Loucy (cell line): ENCODE results near the gene ALG14.

Source experiments
- H2AFZ ChIP-seq: fragments of 200-600 bp; sonication (generic); 2 replicates; pipeline ENCODE4 v1.6.0; 2016; ENCODE audit warnings: antibody characterized with exemption, mild to moderate bottlenecking, low read length, moderate library complexity
- H3F3A ChIP-seq: fragments of 200-600 bp; 2 replicates; pipeline ENCODE4 v1.6.0; 2016; ENCODE audit warnings: antibody characterized with exemption, low read depth, mild to moderate bottlenecking
- H3K27me3 ChIP-seq: fragments of 200-600 bp; sonication (generic); 2 replicates; pipeline ENCODE4 v1.6.1; 2014; ENCODE audit warnings: low read length, mild to moderate bottlenecking; ENCODE audit not compliant: insufficient read depth, poor library complexity, severe bottlenecking
- H3K36me3 ChIP-seq: fragments of 200-600 bp; sonication (generic); 2 replicates; pipeline ENCODE4 v1.6.1; 2016; ENCODE audit warnings: low read length; ENCODE audit not compliant: insufficient read depth
- H3K4me1 ChIP-seq: fragments of 200-600 bp; sonication (generic); 2 replicates; pipeline ENCODE4 v1.5.1; 2014; ENCODE audit warnings: low read length, mild to moderate bottlenecking; ENCODE audit not compliant: insufficient read depth, poor library complexity, severe bottlenecking
- H3K4me2 ChIP-seq: fragments of 200-600 bp; sonication (generic); 2 replicates; pipeline ENCODE4 v1.6.0; 2014; ENCODE audit warnings: antibody characterized with exemption, low read length, low read depth, mild to moderate bottlenecking; ENCODE audit not compliant: poor library complexity, severe bottlenecking
- H3K4me3 ChIP-seq: fragments of 200-600 bp; sonication (generic); 2 replicates; pipeline ENCODE4 v1.5.1; 2014; ENCODE audit warnings: low read length, mild to moderate bottlenecking, mixed read lengths; ENCODE audit not compliant: poor library complexity, severe bottlenecking
- H3K79me2 ChIP-seq: fragments of 200-600 bp; sonication (generic); 2 replicates; pipeline ENCODE4 v1.6.1; 2014; ENCODE audit warnings: low read length; ENCODE audit not compliant: insufficient read depth
- H3K9ac ChIP-seq: fragments of 200-600 bp; sonication (generic); 2 replicates; pipeline ENCODE4 v1.6.0; 2014; ENCODE audit warnings: mild to moderate bottlenecking, low read depth, low read length, moderate library complexity; ENCODE audit not compliant: poor library complexity, severe bottlenecking
- H3K9me2 ChIP-seq: fragments of 200-600 bp; sonication (generic); replicated peaks from 2 replicates; pipeline ENCODE4 v1.6.1; 2016; ENCODE audit warnings: low read depth, low read length, mixed read lengths
- H3K9me3 ChIP-seq: fragments of 200-600 bp; sonication (generic); 2 replicates; pipeline ENCODE4 v1.6.1; 2014; ENCODE audit warnings: mild to moderate bottlenecking, antibody characterized with exemption, low read length, low read depth; ENCODE audit not compliant: insufficient read depth
- H4K20me1 ChIP-seq: fragments of 200-600 bp; sonication (generic); 2 replicates; pipeline ENCODE4 v1.6.0; 2014; ENCODE audit warnings: antibody characterized with exemption, low read length, mild to moderate bottlenecking; ENCODE audit not compliant: insufficient read depth, poor library complexity, severe bottlenecking
- EZH2phosphoT487 ChIP-seq: fragments of 200-600 bp; IDR thresholded peaks from 2 replicates; pipeline ENCODE4 v1.6.1; 2018; ENCODE audit warnings: antibody characterized with exemption, mild to moderate bottlenecking, moderate library complexity, borderline replicate concordance
- TF ChIP-seq, protein P1 (sequence below): fragments of 200-600 bp; sonication (generic); conservative IDR thresholded peaks from 2 replicates; pipeline ENCODE4 v1.5.1; 2014; ENCODE audit warnings: mild to moderate bottlenecking, antibody characterized with exemption, low read length

Gene ALG14

GRCh38 chr1:95061445-95062006 lies 11.2 kb downstream of the ALG14 start:
- no peaks in the 10 kb centered on the region for H3K36me3 ChIP-seq
- no peak overlapping the region for H3K4me2 ChIP-seq
- no peaks in the 10 kb centered on the region for H3K9me2 ChIP-seq
- H2AFZ ChIP-seq, result no peak overlapping the region
- no peak overlapping the region for H3K9ac ChIP-seq
- no peak overlapping the region for H3K4me3 ChIP-seq
- no peaks in the 10 kb centered on the region for H3K27me3 ChIP-seq
- no peaks in the 10 kb centered on the region for H3F3A ChIP-seq
- no peaks in the 10 kb centered on the region for H3K4me1 ChIP-seq
- H3K9me3 ChIP-seq, result no peaks in the 10 kb centered on the region
- TF ChIP-seq, protein P1, sequence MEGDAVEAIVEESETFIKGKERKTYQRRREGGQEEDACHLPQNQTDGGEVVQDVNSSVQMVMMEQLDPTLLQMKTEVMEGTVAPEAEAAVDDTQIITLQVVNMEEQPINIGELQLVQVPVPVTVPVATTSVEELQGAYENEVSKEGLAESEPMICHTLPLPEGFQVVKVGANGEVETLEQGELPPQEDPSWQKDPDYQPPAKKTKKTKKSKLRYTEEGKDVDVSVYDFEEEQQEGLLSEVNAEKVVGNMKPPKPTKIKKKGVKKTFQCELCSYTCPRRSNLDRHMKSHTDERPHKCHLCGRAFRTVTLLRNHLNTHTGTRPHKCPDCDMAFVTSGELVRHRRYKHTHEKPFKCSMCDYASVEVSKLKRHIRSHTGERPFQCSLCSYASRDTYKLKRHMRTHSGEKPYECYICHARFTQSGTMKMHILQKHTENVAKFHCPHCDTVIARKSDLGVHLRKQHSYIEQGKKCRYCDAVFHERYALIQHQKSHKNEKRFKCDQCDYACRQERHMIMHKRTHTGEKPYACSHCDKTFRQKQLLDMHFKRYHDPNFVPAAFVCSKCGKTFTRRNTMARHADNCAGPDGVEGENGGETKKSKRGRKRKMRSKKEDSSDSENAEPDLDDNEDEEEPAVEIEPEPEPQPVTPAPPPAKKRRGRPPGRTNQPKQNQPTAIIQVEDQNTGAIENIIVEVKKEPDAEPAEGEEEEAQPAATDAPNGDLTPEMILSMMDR, result no peak
- no peak for TF ChIP-seq EZH2phosphoT487
- no peaks in the 10 kb centered on the region for H4K20me1 ChIP-seq
- no peaks in the 10 kb centered on the region for H3K79me2 ChIP-seq

GRCh38 chr1:95058974-95059373 lies 13.8 kb downstream of the ALG14 start:
- H3K27me3 ChIP-seq, result no peaks in the 10 kb centered on the region
- TF ChIP-seq EZH2phosphoT487, result no peak
- TF ChIP-seq, protein P1, result no peak
- H3K36me3 ChIP-seq, result no peaks in the 10 kb centered on the region
- H3K4me1 ChIP-seq, result no peaks in the 10 kb centered on the region
- no peak overlapping the region for H3K4me3 ChIP-seq
- H3F3A ChIP-seq, result no peaks in the 10 kb centered on the region
- no peak overlapping the region for H2AFZ ChIP-seq
- H3K79me2 ChIP-seq, result no peaks in the 10 kb centered on the region
- H3K9ac ChIP-seq, result no peak overlapping the region
- no peak overlapping the region for H3K4me2 ChIP-seq
- no peaks in the 10 kb centered on the region for H4K20me1 ChIP-seq
- no peaks in the 10 kb centered on the region for H3K9me3 ChIP-seq
- no peaks in the 10 kb centered on the region for H3K9me2 ChIP-seq

- no peak overlapping the region for H3K4me2 ChIP-seq
- no peaks in the 10 kb centered on the region for H3K4me1 ChIP-seq
- TF ChIP-seq, protein P1, result no peak
- TF ChIP-seq EZH2phosphoT487, result no peak
- H2AFZ ChIP-seq, result no peak overlapping the region
- H3K9me2 ChIP-seq, result no peaks in the 10 kb centered on the region
- H3K9ac ChIP-seq, result no peak overlapping the region
- H3K4me3 ChIP-seq, result no peak overlapping the region
- H3K9me3 ChIP-seq, result no peaks in the 10 kb centered on the region
- no peaks in the 10 kb centered on the region for H4K20me1 ChIP-seq
- no peaks in the 10 kb centered on the region for H3K27me3 ChIP-seq
- no peaks in the 10 kb centered on the region for H3K79me2 ChIP-seq
- no peaks in the 10 kb centered on the region for H3F3A ChIP-seq
- H3K36me3 ChIP-seq, result no peaks in the 10 kb centered on the region
Observed at GRCh38 chr1:95057351-95057750, 15.4 kb downstream of the ALG14 start.
